GM21390 (cell line): ENCODE measurements around the gene CCT5.
A peak's percentile ranks its signal among the peaks of the same experiment; 100 is the strongest.

Experiments used
- ATAC-seq: cut with Tn5 transposase; IDR thresholded peaks from one replicate; pipeline ENCODE4 v1.9.1; 2021; ENCODE audit not compliant: unreplicated experiment

Gene CCT5

GRCh38 chr5:10297646-10298204 lies 47.6 kb downstream of the CCT5 start:
- no peak for ATAC-seq

- no peak for ATAC-seq
Observed at GRCh38 chr5:10300246-10300645, 50.2 kb downstream of the CCT5 start.

GRCh38 chr5:10301266-10301665 lies 51.2 kb downstream of the CCT5 start:
- no peak for ATAC-seq

GRCh38 chr5:10301842-10302610 lies 51.9 kb downstream of the CCT5 start:
- no peak for ATAC-seq

- ATAC-seq: no peak
Observed at GRCh38 chr5:10303201-10303600, 53.1 kb downstream of the CCT5 start.

- no peak for ATAC-seq
Observed at GRCh38 chr5:10303699-10304170, 53.7 kb downstream of the CCT5 start.

- no peak for ATAC-seq
Observed at GRCh38 chr5:10304932-10305331, 54.9 kb downstream of the CCT5 start.

- ATAC-seq: no peak
Observed at GRCh38 chr5:10306114-10306513, 56.0 kb downstream of the CCT5 start.

- ATAC-seq: no peak
Observed at GRCh38 chr5:10306806-10307205, 56.7 kb downstream of the CCT5 start.

- ATAC-seq: peak; percentile 84
Observed at GRCh38 chr5:10307206-10308148, 57.4 kb downstream of the CCT5 start, which contains the start of gene CMBL. CMBL (minus strand) TSS chr5:10307902; CDS start chr5:10290762, 17,140 bp downstream.

- ATAC-seq: no peak
Observed at GRCh38 chr5:10308844-10309243, 58.8 kb downstream of the CCT5 start.

GRCh38 chr5:10310066-10310779 lies 60.1 kb downstream of the CCT5 start:
- no peak for ATAC-seq

- peak; percentile 48 for ATAC-seq
Observed at GRCh38 chr5:10310835-10311570, 60.9 kb downstream of the CCT5 start.

GRCh38 chr5:10311595-10312425 lies 61.7 kb downstream of the CCT5 start:
- no peak for ATAC-seq

GRCh38 chr5:10315201-10315600 lies 65.1 kb downstream of the CCT5 start:
- ATAC-seq: no peak
